GM23338 (cell line): ENCODE data around the gene MSMB. TPM values are rescaled to one million over a fixed set of nuclear protein-coding genes. Genes with fewer than 3 reads are reported as not detected.

Experiments
- ATAC-seq: fragments of 200-7000 bp; cut with Tn5 transposase; 3 replicates; pipeline ENCODE4 v1.9.1; 2020
- DNase-seq: peaks from one replicate; pipeline ENCODE4 v3.0.0-alpha.2; 2015; ENCODE audit warnings: low spot score
- H2AFZ ChIP-seq: fragments of 200-600 bp; sonication (generic); 2 replicates; pipeline ENCODE4 v1.8.0; 2016; ENCODE audit warnings: antibody characterized with exemption, mild to moderate bottlenecking, moderate library complexity
- H3F3A ChIP-seq: fragments of 200-600 bp; sonication (generic); replicated peaks from 2 replicates; pipeline ENCODE4 v1.8.0; 2017; ENCODE audit warnings: antibody characterized with exemption, mixed run types, low read depth
- H3K27ac ChIP-seq: fragments of 200-600 bp; sonication (generic); 2 replicates; pipeline ENCODE4 v1.6.1; 2016; ENCODE audit warnings: low read depth
- H3K27me3 ChIP-seq: fragments of 200-600 bp; sonication (generic); 2 replicates; pipeline ENCODE4 v1.8.0; 2016; ENCODE audit warnings: mild to moderate bottlenecking, mixed run types, moderate library complexity; ENCODE audit not compliant: insufficient read depth
- H3K36me3 ChIP-seq: fragments of 200-600 bp; sonication (generic); 2 replicates; pipeline ENCODE4 v1.8.0; 2016; ENCODE audit warnings: mild to moderate bottlenecking; ENCODE audit not compliant: insufficient read depth
- H3K4me1 ChIP-seq: fragments of 200-600 bp; sonication (generic); 2 replicates; pipeline ENCODE4 v1.8.0; 2016; ENCODE audit warnings: mild to moderate bottlenecking, moderate library complexity; ENCODE audit not compliant: insufficient read depth
- H3K4me2 ChIP-seq: fragments of 200-600 bp; sonication (generic); 2 replicates; pipeline ENCODE4 v1.7.1; 2017; ENCODE audit warnings: mixed run types
- H3K4me3 ChIP-seq: fragments of 200-600 bp; sonication (generic); 2 replicates; pipeline ENCODE4 v1.6.1; 2016; ENCODE audit warnings: mixed run types
- H3K79me2 ChIP-seq: fragments of 200-600 bp; sonication (generic); replicated peaks from 2 replicates; pipeline ENCODE4 v1.8.0; 2017; ENCODE audit warnings: mild to moderate bottlenecking; ENCODE audit not compliant: insufficient read depth
- H3K9me2 ChIP-seq: fragments of 200-600 bp; sonication (generic); 2 replicates; pipeline ENCODE4 v1.8.0; 2017; ENCODE audit not compliant: insufficient read depth
- H4K20me1 ChIP-seq: fragments of 200-600 bp; sonication (generic); replicated peaks from 2 replicates; pipeline ENCODE4 v1.8.0; 2017; ENCODE audit warnings: mild to moderate bottlenecking; ENCODE audit not compliant: insufficient read depth
- H3K27ac Mint-ChIP-seq: 2 replicates; pipeline ENCODE4 v1.8.0; 2020; ENCODE audit warnings: inconsistent platforms, mild to moderate bottlenecking, moderate library complexity, mixed read lengths
- H3K27me3 Mint-ChIP-seq: 3 replicates; pipeline ENCODE4 v1.8.0; 2022; ENCODE audit warnings: low read depth, mild to moderate bottlenecking, moderate library complexity, mixed read lengths, inconsistent platforms; ENCODE audit not compliant: insufficient read depth, poor library complexity
- H3K36me3 Mint-ChIP-seq: 3 replicates; pipeline ENCODE4 v1.8.0; 2021; ENCODE audit warnings: low read depth, mild to moderate bottlenecking, inconsistent platforms, moderate library complexity, mixed read lengths
- H3K4me1 Mint-ChIP-seq: 3 replicates; pipeline ENCODE4 v1.8.0; 2020; ENCODE audit warnings: mild to moderate bottlenecking, inconsistent platforms, mixed read lengths
- H3K4me3 Mint-ChIP-seq: 3 replicates; pipeline ENCODE4 v1.8.0; 2021; ENCODE audit warnings: moderate library complexity, mild to moderate bottlenecking, inconsistent platforms, mixed read lengths
- H3K9me3 Mint-ChIP-seq: 3 replicates; pipeline ENCODE4 v1.8.0; 2020; ENCODE audit warnings: moderate library complexity, mild to moderate bottlenecking, inconsistent platforms, mixed read lengths
- EZH2 ChIP-seq: fragments of 200-600 bp; sonication (generic); IDR thresholded peaks from one replicate; pipeline ENCODE4 v1.8.0; 2017; ENCODE audit warnings: antibody characterized with exemption, mild to moderate bottlenecking, low read depth; ENCODE audit not compliant: unreplicated experiment
- EZH2phosphoT487 ChIP-seq: fragments of 200-600 bp; sonication (generic); IDR thresholded peaks from one replicate; pipeline ENCODE4 v1.8.1; 2018; ENCODE audit warnings: antibody characterized with exemption; ENCODE audit not compliant: unreplicated experiment
- NANOG ChIP-seq: IDR thresholded peaks from 2 replicates; pipeline ENCODE4 v1.6.1; 2016; ENCODE audit warnings: antibody characterized with exemption, borderline replicate concordance
- POLR2AphosphoS5 ChIP-seq: IDR thresholded peaks from 2 replicates; pipeline ENCODE4 v1.6.1; 2016; ENCODE audit warnings: antibody characterized with exemption, low read depth
- ZNF331 ChIP-seq: fragments of 250-450 bp; sonication (Bioruptor Pico); IDR thresholded peaks from 2 replicates; pipeline ENCODE4 v1.5.0; 2020; ENCODE audit warnings: low read depth, mild to moderate bottlenecking, moderate library complexity
- polyA plus RNA-seq: library from polyadenylated mRNA; unstranded; fragments of >200 nt; fragmentation: Nextera tagmentation; extraction: Ambion mirVana; gene quantifications from 2 replicates; pipeline ENCODE4 v1.2.1, GENCODE V29; 2016
- total RNA-seq: library from RNA; depleted of rRNA; stranded (reverse); fragments of >200 nt; shearing (Covaris generic); gene quantifications from 2 replicates; pipeline ENCODE4 v1.2.3, GENCODE V29; 2014
- TF ChIP-seq, protein P1 (sequence below): fragments of 250-450 bp; sonication (Bioruptor Pico); IDR thresholded peaks from 2 replicates; pipeline ENCODE4 v1.5.0; 2020; ENCODE audit warnings: mild to moderate bottlenecking, moderate library complexity
- TF ChIP-seq, protein P2 (sequence below): IDR thresholded peaks from 2 replicates; pipeline ENCODE4 v1.6.1; 2016; ENCODE audit warnings: antibody characterized with exemption

Gene MSMB
- total and polyA plus RNA-seq, 2 experiments from 2014 or later: not detected

DNA sequence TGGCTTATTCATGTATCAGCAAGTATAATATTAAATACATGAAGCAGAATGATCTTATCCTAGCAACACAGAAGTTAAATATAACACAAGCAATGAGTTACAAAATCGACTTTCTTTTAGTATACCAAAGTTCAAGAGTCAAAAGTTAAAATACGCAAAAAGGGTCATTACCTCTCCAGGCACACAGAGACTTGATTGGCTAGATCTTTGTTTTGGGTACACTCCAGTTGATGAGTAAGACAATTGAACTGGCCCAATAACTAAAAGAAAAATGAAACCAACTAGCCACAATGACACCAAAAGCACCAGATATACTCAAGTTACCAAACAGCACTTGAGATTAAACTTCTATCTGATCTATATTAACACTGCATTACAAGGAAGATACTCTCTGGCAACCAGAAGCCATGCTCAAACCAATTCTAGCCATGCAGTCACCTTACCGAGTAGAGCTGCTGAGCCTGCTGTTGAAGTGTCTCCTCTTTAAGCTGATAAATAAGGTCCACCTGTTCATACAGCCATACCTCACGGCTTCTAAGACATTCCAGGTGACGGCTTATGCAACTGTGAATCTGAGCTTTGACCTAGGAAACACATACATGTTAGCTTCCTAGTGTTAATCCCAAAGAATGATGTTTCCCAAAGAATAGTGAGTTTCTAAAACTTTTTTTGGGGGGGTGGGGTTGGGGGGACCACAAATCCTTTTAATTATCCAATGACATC is 31.2 kb downstream of the MSMB start (continued):
- TF ChIP-seq, protein P1, sequence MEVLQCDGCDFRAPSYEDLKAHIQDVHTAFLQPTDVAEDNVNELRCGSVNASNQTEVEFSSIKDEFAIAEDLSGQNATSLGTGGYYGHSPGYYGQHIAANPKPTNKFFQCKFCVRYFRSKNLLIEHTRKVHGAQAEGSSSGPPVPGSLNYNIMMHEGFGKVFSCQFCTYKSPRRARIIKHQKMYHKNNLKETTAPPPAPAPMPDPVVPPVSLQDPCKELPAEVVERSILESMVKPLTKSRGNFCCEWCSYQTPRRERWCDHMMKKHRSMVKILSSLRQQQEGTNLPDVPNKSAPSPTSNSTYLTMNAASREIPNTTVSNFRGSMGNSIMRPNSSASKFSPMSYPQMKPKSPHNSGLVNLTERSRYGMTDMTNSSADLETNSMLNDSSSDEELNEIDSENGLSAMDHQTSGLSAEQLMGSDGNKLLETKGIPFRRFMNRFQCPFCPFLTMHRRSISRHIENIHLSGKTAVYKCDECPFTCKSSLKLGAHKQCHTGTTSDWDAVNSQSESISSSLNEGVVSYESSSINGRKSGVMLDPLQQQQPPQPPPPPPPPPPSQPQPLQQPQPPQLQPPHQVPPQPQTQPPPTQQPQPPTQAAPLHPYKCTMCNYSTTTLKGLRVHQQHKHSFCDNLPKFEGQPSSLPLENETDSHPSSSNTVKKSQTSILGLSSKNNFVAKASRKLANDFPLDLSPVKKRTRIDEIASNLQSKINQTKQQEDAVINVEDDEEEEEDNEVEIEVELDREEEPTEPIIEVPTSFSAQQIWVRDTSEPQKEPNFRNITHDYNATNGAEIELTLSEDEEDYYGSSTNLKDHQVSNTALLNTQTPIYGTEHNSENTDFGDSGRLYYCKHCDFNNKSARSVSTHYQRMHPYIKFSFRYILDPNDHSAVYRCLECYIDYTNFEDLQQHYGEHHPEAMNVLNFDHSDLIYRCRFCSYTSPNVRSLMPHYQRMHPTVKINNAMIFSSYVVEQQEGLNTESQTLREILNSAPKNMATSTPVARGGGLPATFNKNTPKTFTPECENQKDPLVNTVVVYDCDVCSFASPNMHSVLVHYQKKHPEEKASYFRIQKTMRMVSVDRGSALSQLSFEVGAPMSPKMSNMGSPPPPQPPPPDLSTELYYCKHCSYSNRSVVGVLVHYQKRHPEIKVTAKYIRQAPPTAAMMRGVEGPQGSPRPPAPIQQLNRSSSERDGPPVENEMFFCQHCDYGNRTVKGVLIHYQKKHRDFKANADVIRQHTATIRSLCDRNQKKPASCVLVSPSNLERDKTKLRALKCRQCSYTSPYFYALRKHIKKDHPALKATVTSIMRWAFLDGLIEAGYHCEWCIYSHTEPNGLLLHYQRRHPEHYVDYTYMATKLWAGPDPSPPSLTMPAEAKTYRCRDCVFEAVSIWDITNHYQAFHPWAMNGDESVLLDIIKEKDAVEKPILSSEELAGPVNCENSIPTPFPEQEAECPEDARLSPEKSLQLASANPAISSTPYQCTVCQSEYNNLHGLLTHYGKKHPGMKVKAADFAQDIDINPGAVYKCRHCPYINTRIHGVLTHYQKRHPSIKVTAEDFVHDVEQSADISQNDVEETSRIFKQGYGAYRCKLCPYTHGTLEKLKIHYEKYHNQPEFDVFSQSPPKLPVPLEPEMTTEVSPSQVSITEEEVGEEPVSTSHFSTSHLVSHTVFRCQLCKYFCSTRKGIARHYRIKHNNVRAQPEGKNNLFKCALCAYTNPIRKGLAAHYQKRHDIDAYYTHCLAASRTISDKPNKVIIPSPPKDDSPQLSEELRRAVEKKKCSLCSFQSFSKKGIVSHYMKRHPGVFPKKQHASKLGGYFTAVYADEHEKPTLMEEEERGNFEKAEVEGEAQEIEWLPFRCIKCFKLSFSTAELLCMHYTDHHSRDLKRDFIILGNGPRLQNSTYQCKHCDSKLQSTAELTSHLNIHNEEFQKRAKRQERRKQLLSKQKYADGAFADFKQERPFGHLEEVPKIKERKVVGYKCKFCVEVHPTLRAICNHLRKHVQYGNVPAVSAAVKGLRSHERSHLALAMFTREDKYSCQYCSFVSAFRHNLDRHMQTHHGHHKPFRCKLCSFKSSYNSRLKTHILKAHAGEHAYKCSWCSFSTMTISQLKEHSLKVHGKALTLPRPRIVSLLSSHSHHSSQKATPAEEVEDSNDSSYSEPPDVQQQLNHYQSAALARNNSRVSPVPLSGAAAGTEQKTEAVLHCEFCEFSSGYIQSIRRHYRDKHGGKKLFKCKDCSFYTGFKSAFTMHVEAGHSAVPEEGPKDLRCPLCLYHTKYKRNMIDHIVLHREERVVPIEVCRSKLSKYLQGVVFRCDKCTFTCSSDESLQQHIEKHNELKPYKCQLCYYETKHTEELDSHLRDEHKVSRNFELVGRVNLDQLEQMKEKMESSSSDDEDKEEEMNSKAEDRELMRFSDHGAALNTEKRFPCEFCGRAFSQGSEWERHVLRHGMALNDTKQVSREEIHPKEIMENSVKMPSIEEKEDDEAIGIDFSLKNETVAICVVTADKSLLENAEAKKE (CRISPR knock-in tag): no peak
- TF ChIP-seq NANOG: no peak
- TF ChIP-seq EZH2phosphoT487: no peak

DNA sequence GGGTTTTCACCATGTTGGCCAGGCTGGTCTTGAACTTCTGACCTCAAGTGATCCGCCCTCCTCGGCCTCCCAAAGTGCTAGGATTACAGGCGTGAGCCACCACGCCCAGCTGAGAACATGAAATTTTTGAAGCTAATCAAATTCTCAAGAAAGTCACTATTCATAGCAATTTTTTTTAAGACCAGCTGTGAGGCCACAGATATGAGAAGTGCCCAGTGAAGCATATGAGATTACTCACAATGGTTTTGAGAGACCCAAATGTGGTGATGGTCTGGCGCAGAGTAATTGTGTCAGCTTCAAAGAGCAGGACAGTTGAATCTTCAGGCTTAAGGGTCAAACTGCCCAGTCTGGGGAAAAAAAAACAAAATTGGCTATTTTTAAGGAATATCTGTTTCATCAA is 31.9 kb downstream of the MSMB start:
- Mint-ChIP-seq H3K4me1 (no peaks in the 10 kb centered on the region; the same call in 2 of the 3 replicates), H3K9me3 (no peaks in the 10 kb centered on the region), H3K4me3 (no peak overlapping the region), H3K36me3 (peaks cover 47% of the 10 kb centered on the region), H3K27ac (no peak overlapping the region), H3K27me3 (no peaks in the 10 kb centered on the region)
- H3F3A ChIP-seq: no peaks in the 10 kb centered on the region
- DNase-seq: no peak
- ATAC-seq: no peak
- no peaks in the 10 kb centered on the region for H3K9me2 ChIP-seq
- no peaks in the 10 kb centered on the region for H3K27me3 ChIP-seq
- H4K20me1 ChIP-seq: peaks cover 22% of the 10 kb centered on the region; the same call in 1 of the 2 replicates
- H3K4me3 ChIP-seq: no peak overlapping the region
- peaks cover 39% of the 10 kb centered on the region for H3K79me2 ChIP-seq
- no peak overlapping the region for H3K27ac ChIP-seq
- H3K4me1 ChIP-seq: no peaks in the 10 kb centered on the region
- H3K36me3 ChIP-seq: peaks cover 9% of the 10 kb centered on the region; the same call in 1 of the 2 replicates
- TF ChIP-seq, protein P2, sequence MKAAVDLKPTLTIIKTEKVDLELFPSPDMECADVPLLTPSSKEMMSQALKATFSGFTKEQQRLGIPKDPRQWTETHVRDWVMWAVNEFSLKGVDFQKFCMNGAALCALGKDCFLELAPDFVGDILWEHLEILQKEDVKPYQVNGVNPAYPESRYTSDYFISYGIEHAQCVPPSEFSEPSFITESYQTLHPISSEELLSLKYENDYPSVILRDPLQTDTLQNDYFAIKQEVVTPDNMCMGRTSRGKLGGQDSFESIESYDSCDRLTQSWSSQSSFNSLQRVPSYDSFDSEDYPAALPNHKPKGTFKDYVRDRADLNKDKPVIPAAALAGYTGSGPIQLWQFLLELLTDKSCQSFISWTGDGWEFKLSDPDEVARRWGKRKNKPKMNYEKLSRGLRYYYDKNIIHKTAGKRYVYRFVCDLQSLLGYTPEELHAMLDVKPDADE: no peak
- TF ChIP-seq POLR2AphosphoS5 (no peak), EZH2 (no peak), ZNF331 (CRISPR knock-in tag) (no peak)
- no peak overlapping the region for H2AFZ ChIP-seq
- H3K4me2 ChIP-seq: no peak overlapping the region
